ENCODE results near the gene RIC8A. TPM values are rescaled to one million over a fixed set of nuclear protein-coding genes. Genes with fewer than 3 reads are reported as not detected.

The RIC8A gene
- total and polyA plus RNA-seq, 9 of the 15 experiments (the other 6 are each of a cell fraction or from before 2014, with no cell fraction given) = 10.7 to 108 (median 72.1) TPM

DNA sequence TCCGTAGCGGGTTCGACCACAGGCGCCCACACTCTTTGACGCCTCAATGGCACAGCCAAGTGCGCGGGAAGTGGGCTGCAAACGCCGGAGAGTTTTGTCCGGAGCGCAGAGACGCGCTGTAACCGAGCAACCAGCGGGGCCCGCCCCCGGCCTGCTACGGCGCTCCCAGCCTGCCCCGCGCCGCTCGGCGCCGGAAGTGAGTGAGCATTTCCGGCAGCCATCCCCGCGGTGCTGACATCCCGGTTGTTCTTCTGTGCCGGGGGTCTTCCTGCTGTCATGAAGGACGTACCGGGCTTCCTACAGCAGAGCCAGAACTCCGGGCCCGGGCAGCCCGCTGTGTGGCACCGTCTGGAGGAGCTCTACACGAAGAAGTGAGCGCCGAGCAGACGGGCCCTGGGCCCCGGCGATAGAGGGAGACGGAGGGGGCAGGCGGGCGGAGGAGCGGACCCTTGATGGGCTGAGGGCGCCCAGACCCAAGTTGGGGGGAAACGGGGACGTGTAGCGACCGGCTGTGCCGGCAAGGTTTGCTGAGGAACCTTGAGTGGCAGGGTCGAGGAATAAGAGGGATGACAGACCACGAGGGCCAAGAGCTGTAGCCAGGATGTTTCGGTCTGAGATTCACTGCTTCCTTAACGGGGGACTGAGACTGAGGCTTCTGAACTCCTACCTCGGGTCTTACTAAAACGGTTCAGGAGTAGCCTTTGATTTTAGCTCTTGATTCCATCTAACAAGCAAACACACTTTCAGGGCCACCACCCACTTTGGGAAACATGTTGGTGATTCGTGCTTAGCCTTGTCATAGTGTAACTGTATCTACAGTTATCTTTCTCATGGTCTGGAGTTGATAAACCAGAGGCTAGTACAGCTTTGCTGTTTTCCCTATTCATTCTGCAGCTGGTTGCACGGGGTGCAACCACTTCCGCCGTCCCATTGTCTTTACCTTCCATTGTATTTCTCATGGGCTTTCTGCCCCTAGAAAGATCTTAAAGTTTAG is 29.6 kb downstream of the RIC8A start, which contains the start of gene PSMD13 (continued):
- peak; percentile 77 for TF ChIP-seq TAF9B (IDR thresholded peaks at IDR 0.05; ENCODE audit: partially characterized antibody)
- TF ChIP-seq DACH1 (IDR thresholded peaks at IDR 0.05; ENCODE audit: partially characterized antibody) = no peak
- no peak; the same call in 1 of the 2 replicates for TF ChIP-seq TRIM25 (IDR thresholded peaks at IDR 0.05; ENCODE audit: borderline replicate concordance)
- TF ChIP-seq, protein P1, sequence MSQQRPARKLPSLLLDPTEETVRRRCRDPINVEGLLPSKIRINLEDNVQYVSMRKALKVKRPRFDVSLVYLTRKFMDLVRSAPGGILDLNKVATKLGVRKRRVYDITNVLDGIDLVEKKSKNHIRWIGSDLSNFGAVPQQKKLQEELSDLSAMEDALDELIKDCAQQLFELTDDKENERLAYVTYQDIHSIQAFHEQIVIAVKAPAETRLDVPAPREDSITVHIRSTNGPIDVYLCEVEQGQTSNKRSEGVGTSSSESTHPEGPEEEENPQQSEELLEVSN (IDR thresholded peaks at IDR 0.05; ENCODE audit: borderline replicate concordance in 1 of 2, extremely low read depth in 1 of 2, insufficient read depth in 1 of 2, insufficient read length in 1 of 2, low read depth in 1 of 2, low read length in 1 of 2, poor library complexity in 1 of 2, severe bottlenecking in 1 of 2) = peak; percentile 48 to 77
- no peak for TF ChIP-seq RBM15 (IDR thresholded peaks at IDR 0.05; ENCODE audit: insufficient read depth, low read length)
- no peak for TF ChIP-seq MCM7 (IDR thresholded peaks at IDR 0.05)
- no peak for TF ChIP-seq NFXL1 (CRISPR knock-in tag; IDR thresholded peaks at IDR 0.05)
- TF ChIP-seq ARID3A (IDR thresholded peaks at IDR 0.05; ENCODE audit: borderline replicate concordance, low read depth, low read length) = no peak
- no peak for TF ChIP-seq GABPB2 (CRISPR knock-in tag; conservative IDR thresholded peaks at IDR 0.05)
- no peak for TF ChIP-seq HMG20B (CRISPR knock-in tag; IDR thresholded peaks at IDR 0.05)
- TF ChIP-seq LARP7 (IDR thresholded peaks at IDR 0.05) = no peak
- no peak for TF ChIP-seq SETDB1 (IDR thresholded peaks at IDR 0.05; ENCODE audit: low read length)
- TF ChIP-seq SPI1 (IDR thresholded peaks at IDR 0.05; ENCODE audit: borderline replicate concordance, low read depth, low read length) = 0 out of 2 replicates have a peak, but pooled peaks have one; percentile 38
- TF ChIP-seq, protein P2, sequence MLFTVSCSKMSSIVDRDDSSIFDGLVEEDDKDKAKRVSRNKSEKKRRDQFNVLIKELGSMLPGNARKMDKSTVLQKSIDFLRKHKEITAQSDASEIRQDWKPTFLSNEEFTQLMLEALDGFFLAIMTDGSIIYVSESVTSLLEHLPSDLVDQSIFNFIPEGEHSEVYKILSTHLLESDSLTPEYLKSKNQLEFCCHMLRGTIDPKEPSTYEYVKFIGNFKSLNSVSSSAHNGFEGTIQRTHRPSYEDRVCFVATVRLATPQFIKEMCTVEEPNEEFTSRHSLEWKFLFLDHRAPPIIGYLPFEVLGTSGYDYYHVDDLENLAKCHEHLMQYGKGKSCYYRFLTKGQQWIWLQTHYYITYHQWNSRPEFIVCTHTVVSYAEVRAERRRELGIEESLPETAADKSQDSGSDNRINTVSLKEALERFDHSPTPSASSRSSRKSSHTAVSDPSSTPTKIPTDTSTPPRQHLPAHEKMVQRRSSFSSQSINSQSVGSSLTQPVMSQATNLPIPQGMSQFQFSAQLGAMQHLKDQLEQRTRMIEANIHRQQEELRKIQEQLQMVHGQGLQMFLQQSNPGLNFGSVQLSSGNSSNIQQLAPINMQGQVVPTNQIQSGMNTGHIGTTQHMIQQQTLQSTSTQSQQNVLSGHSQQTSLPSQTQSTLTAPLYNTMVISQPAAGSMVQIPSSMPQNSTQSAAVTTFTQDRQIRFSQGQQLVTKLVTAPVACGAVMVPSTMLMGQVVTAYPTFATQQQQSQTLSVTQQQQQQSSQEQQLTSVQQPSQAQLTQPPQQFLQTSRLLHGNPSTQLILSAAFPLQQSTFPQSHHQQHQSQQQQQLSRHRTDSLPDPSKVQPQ (CRISPR knock-in tag; IDR thresholded peaks at IDR 0.05; ENCODE audit: borderline replicate concordance) = no peak
- TF ChIP-seq HOXB6 (CRISPR knock-in tag; IDR thresholded peaks at IDR 0.05; ENCODE audit: borderline replicate concordance) = no peak
- TF ChIP-seq THAP7 (CRISPR knock-in tag; IDR thresholded peaks at IDR 0.05) = 0 out of 2 replicates have a peak, but pooled peaks have one; percentile 38
- no peak for TF ChIP-seq ZSCAN29 (IDR thresholded peaks at IDR 0.05)
- no peak for TF ChIP-seq TCFL5 (CRISPR knock-in tag; conservative IDR thresholded peaks at IDR 0.05)
- TF ChIP-seq THRAP3 (IDR thresholded peaks at IDR 0.05; ENCODE audit: borderline replicate concordance) = no peak; the same call in 1 of the 2 replicates
